ENCODE measurements around the gene NALF2.

Gene NALF2

DNA sequence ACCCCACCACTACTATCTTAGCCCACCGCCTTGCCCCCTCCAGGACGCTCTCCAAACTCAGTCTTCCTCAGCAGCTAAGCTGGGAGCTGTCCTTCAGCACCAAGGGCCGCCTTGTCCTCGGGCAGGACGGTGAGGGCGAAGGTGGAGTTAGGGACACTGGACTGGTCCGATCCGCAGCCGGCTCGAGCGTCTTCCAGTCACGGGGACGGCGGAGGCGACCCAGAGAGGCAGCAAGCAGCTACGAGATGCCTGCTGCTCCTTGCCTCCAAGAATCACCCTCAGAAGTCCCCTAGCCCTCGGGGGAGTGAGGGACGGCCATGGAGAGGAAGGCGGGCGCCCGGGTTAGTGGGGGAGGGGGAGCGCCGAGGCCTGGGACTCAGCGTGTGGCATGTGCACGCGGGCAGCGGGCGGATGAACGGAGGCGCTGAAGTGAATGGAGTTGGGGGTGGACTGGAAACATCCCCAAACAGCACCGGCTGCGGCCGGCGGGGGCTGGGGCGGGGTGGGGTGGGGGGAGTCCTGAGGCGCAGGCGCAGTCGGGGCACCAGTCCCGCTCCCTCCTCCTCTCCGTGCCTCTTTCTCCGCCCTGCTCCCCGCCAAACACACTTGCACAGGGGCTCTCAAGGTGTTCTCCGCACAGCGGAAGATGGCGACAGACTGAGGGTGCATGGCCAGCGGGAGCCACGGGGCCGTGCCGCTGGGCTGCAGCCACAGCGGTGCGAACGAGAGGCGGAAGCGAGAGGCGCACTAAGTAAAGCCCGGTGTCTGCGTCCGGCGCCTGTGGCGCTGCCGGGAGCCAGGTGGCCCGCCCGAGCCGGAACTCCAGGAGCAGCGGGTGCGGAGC, at the start of gene NALF2:
Gene NALF2, plus strand, starts transcription at position 545 of the 844 bp plus-strand sequence. CDS start 957 bp downstream, outside the sequence.
- Mint-ChIP-seq H3K27me3 (peaks cover 29 to 37% of the 10 kb centered on the region in 2 donors), H3K4me3 (peak within 1 kb of the TSS; percentile 77 to 84), H3K36me3 (no peaks in the 10 kb centered on the region), H3K4me1 (peaks cover 2 to 5% of the 10 kb centered on the region in 2 donors), H3K27ac (no peak within 1 kb of the TSS), H3K9me3 (peaks cover 0 to 1% of the 10 kb centered on the region in 2 donors)
- DNase-seq = peak; percentile 9
- peak; percentile 62 to 64 for ATAC-seq (replicated peaks)

DNA sequence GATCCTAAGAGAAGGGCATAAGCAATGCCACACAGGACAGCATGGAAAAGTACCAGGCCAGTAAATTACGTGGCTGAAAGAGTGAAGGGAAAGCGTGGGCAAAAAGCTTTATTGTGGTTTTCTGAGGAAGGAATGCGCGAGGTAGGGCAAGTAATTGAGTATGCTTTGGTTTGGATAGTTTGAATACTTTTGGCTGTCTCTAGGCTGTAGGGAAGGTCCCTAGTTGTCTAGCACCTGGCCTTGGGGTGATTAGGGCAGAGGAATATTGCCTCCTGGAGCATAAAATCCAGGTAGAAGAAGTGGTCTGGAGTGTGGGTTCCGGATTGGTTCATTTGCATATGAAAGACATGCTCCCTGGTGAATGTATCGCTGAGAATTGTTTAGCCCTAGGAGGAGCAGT, 46.4 kb upstream of the NALF2 start:
- Mint-ChIP-seq H3K27me3 (no peaks in the 10 kb centered on the region), H3K4me3 (no peak overlapping the region)
- no peak for ATAC-seq (replicated peaks)

DNA sequence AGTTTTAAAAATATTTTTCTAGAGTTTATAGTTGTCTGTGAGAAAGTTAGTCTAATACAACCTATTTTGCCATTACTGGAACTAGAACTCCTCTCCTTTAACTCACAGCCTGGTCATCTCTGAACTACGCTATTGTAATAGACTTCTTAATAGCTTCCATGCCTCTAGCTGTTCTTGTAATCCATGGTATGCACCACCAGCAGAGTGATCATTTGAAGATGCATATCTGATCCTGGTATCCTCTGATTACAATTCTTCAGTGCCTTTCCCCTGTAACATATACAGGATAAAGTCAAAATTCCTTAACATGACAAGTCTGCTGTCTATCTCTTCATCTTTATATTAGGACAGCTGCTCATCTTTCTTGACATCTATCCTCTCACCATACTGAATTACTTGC, 37.6 kb upstream of the NALF2 start:
- H3K27me3 Mint-ChIP-seq = peaks cover 0 to 16% of the 10 kb centered on the region in 2 donors
- no peaks in the 10 kb centered on the region for H3K4me1 Mint-ChIP-seq
- DNase-seq (no peak), ATAC-seq (replicated peaks) (no peak)
- H3K9me3 Mint-ChIP-seq = peaks cover 0 to 1% of the 10 kb centered on the region in 2 donors
- H3K36me3 Mint-ChIP-seq = no peaks in the 10 kb centered on the region
- no peak overlapping the region for H3K27ac Mint-ChIP-seq
- no peak overlapping the region for H3K4me3 Mint-ChIP-seq

More for the DNA sequence above, 46.4 kb upstream of the NALF2 start:
- no peak for DNase-seq
- no peaks in the 10 kb centered on the region for H3K4me1 Mint-ChIP-seq
- no peak overlapping the region for H3K27ac Mint-ChIP-seq
- H3K36me3 Mint-ChIP-seq = no peaks in the 10 kb centered on the region
- H3K9me3 Mint-ChIP-seq = peaks cover 1 to 5% of the 10 kb centered on the region in 2 donors

DNA sequence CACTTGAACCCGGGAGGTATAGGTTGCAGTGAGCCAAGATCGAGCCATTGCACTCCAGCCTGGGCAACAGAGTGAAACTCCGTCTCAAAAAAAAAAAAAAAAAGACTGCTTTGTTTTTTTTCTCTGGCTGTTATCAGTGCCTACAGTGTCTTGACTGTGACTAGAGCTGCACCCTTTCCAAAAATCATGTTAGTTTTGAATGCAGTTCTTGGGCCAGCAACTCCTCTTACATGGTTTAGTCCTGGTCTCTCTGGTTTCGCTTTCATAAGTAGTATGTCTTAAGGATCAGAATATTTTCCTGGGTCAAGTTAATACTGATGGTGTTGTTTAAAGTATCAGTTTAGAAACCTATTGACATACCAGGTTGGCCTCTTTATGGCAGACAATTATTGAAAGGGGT, 34.2 kb upstream of the NALF2 start:
- Mint-ChIP-seq H3K36me3 (no peaks in the 10 kb centered on the region), H3K27me3 (peaks cover 0 to 16% of the 10 kb centered on the region in 2 donors), H3K27ac (no peak overlapping the region), H3K9me3 (no peaks in the 10 kb centered on the region), H3K4me3 (no peak overlapping the region), H3K4me1 (no peaks in the 10 kb centered on the region)
- DNase-seq (no peak), ATAC-seq (replicated peaks) (no peak)

DNA sequence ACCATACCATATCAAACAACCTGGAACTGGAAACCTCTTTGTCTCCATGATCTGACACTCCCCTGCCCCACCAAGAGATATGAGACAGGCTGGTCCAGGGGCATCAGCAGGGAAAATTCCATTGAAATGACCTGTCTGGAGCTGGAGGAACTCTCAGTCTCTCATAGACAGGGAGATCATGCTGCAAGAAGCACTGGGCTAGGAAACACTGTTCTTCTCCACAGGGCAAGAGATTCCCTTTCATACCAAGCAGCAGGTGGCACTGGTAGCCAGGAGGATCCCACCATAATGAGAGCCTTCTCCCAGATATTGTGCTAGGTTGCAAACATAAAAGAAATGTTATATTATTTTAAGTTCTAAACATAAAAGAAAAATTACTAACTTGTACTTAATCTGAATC, 14.5 kb upstream of the NALF2 start:
- DNase-seq (no peak), ATAC-seq (replicated peaks) (no peak)
- H3K36me3 Mint-ChIP-seq = no peaks in the 10 kb centered on the region
- H3K4me1 Mint-ChIP-seq = peaks cover 0 to 2% of the 10 kb centered on the region in 2 donors
- no peaks in the 10 kb centered on the region for H3K9me3 Mint-ChIP-seq
- H3K4me3 Mint-ChIP-seq = no peak overlapping the region
- no peak overlapping the region for H3K27ac Mint-ChIP-seq
- peaks cover 0 to 32% of the 10 kb centered on the region in 2 donors for H3K27me3 Mint-ChIP-seq

DNA sequence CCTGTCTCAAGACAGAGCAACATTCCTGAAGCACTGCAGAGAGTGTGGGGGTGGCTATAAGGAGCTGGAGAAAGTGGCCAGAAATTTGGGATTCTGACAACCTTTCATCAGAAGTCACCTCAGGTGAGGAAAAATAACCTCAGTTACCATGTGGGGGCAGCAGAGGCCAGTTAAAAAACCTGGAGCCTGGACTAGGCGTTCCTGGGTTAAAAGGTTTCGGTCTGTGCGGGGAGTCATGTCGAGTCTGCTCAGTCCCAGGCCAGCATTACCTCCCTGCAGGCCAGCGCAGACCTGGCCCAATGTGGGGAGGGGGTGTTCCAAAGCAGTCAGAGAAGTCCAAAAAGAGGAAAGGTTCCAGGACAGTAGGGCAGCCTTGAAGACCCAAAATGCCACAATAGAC, 10.9 kb upstream of the NALF2 start:
- no peak overlapping the region for H3K4me3 Mint-ChIP-seq
- no peak overlapping the region for H3K27ac Mint-ChIP-seq
- DNase-seq = no peak
- peak; percentile 53 to 59 for ATAC-seq (replicated peaks)
- peaks cover 0 to 39% of the 10 kb centered on the region in 2 donors for H3K27me3 Mint-ChIP-seq
- H3K4me1 Mint-ChIP-seq = peaks cover 0 to 2% of the 10 kb centered on the region in 2 donors
- no peaks in the 10 kb centered on the region for H3K36me3 Mint-ChIP-seq
- no peaks in the 10 kb centered on the region for H3K9me3 Mint-ChIP-seq

DNA sequence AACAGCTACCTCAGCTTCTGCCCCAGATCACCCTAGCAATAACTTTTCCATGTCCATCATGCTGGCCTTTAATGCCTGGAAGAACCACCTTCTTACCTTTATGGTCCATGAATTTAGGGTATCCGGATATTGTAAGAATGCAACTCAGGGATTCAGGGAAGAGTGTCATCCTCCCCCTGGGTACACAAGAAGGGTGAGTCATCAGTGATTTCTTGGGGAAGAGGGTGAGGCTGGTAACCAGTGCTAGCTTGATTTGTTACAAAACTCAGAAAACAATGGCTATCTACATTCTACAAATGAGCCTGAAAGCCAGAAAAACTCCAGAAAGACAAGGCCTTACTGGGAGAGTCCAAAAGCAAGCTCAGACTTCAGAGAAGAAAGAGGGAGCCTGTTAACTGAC, 10.4 kb upstream of the NALF2 start:
- Mint-ChIP-seq H3K27me3 (peaks cover 0 to 33% of the 10 kb centered on the region in 2 donors), H3K9me3 (no peaks in the 10 kb centered on the region), H3K4me3 (no peak overlapping the region), H3K36me3 (no peaks in the 10 kb centered on the region), H3K4me1 (peaks cover 0 to 2% of the 10 kb centered on the region in 2 donors), H3K27ac (no peak overlapping the region)
- DNase-seq (no peak), ATAC-seq (replicated peaks) (no peak)

DNA sequence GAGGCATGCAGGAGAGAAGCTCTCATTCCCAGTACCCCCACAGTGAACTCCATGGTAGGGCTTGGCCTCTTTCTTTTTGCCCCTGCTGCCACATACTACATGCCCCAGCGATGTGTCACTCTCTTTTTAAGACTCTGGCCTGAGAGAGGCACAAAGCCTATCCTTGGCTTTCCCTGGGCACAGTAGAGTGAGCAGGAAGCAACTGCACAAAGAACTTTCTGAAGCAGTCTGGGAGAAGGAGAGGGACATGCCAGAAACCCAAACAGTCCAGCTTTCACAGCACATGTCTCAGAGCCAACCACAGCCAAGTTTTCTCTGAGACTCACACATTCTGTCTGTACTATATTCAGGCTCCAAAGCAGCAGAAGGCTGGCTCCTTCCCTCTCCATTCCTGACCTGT, 7.9 kb upstream of the NALF2 start:
- peaks cover 0 to 2% of the 10 kb centered on the region in 2 donors for H3K4me1 Mint-ChIP-seq
- no peak overlapping the region for H3K4me3 Mint-ChIP-seq
- H3K27me3 Mint-ChIP-seq = peaks cover 5 to 25% of the 10 kb centered on the region in 2 donors
- H3K9me3 Mint-ChIP-seq = peaks cover 0 to 1% of the 10 kb centered on the region in 2 donors
- no peak for ATAC-seq (replicated peaks)
- no peaks in the 10 kb centered on the region for H3K36me3 Mint-ChIP-seq
- DNase-seq = no peak
- no peak overlapping the region for H3K27ac Mint-ChIP-seq

DNA sequence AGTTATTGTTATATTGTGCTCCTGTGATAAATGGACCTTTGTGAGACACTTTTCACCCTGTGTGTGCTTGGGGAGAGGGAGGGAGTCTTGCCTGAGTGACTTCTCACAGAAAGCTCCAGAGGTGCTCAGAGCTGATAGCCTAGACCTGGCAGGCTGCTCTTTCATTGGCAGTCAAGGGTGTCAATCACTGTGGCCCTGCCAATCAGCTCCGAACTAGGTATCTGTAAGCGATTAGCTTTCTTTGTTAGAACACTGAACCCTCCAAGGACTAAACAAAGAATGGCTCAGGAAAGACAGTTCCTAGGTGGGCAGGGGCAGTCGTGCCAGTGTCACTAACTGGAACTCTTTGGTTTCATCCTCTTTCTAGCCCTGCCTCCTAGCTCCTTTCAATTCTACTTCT, 2.7 kb upstream of the NALF2 start:
- H3K4me3 Mint-ChIP-seq = no peak overlapping the region
- no peak overlapping the region for H3K27ac Mint-ChIP-seq
- H3K4me1 Mint-ChIP-seq = peaks cover 2 to 5% of the 10 kb centered on the region in 2 donors
- H3K27me3 Mint-ChIP-seq = peaks cover 14 to 15% of the 10 kb centered on the region in 2 donors
- no peaks in the 10 kb centered on the region for H3K36me3 Mint-ChIP-seq
- DNase-seq (no peak), ATAC-seq (replicated peaks) (no peak)
- peaks cover 0 to 1% of the 10 kb centered on the region in 2 donors for H3K9me3 Mint-ChIP-seq

DNA sequence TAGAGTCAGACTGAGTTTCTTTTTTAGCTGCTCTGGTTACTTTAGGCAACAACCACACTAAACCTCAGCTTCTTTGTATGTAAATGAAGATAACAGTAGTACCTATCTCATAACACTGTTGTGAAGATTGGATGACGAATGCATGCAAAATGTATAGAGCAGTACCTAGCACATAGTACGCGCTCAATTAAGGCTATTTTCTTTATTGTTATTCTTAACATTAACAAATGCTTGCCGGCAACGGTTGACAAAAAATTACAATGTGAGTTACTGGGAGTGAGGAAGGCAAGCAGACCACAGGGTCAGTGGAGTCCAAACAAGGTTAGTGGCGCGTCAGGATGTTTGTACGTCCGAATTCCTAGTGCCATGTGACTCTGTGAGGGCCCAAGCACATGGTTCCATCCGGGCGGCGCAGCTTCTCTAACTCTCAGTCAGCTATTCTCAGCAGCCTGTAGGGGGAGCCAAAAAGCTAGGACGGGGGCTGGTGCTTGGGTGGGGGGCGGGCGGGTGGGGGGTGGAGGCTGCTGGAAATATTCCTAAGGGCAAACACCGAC, 821 bp upstream of the NALF2 start:
- Mint-ChIP-seq H3K27ac (no peak overlapping the region), H3K4me3 (no peak overlapping the region), H3K27me3 (peaks cover 23 to 32% of the 10 kb centered on the region in 2 donors), H3K36me3 (no peaks in the 10 kb centered on the region), H3K9me3 (peaks cover 0 to 1% of the 10 kb centered on the region in 2 donors), H3K4me1 (peaks cover 2 to 5% of the 10 kb centered on the region in 2 donors)
- ATAC-seq (replicated peaks) (peak; percentile 34 to 43), DNase-seq (no peak)

DNA sequence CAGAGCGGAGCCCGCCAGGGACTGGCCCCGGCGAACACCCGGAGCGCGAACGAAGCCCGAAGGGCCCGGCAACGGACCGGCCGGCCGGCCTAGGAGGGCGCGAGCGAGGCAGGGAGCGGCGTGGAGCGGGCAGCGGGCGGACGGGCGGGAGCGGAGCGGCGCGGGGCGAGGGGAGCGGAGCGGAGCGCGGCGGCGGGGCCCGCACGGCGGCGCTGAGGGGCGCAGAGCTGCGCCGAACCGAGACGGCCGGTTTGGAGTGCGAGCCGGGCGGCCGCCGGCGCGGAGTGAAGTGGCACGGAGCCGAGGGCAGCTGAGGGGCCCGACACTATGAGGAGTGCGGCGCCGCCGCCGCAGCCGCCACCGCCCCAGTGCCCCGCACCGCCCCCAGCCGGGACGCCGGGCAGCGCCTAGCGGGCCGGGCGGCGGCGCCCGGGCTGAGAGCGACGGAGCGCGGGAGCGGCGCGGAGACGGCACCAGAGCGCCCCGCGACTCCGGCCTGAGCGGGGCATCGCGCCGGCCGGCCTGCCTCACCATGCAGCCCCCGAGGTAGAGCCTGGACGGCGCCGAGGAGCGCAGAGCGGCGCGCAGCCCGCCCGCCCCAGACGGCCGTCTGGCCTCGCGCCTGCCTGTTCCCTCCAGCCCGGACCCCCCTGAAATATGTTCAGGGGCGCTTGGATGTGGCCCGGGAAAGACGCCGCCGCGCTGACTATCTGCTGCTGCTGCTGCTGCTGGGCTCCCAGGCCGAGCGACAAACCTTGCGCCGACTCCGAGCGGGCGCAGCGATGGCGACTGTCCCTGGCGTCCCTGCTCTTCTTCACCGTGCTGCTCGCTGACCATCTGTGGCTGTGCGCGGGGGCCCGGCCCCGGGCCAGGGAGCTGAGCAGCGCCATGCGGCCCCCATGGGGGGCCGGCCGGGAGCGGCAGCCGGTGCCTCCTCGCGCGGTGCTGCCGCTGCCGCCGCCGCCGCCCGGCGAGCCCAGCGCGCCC, 793 bp downstream of the NALF2 start:
- H3K36me3 Mint-ChIP-seq = no peaks in the 10 kb centered on the region
- DNase-seq (no peak), ATAC-seq (replicated peaks) (peak; percentile 23 to 30)
- H3K27ac Mint-ChIP-seq = no peak overlapping the region
- peaks cover 34 to 40% of the 10 kb centered on the region in 2 donors for H3K27me3 Mint-ChIP-seq
- H3K4me1 Mint-ChIP-seq = peaks cover 3 to 5% of the 10 kb centered on the region in 2 donors
- H3K9me3 Mint-ChIP-seq = no peaks in the 10 kb centered on the region
- peak overlapping the region; percentile 77 to 84 for H3K4me3 Mint-ChIP-seq

DNA sequence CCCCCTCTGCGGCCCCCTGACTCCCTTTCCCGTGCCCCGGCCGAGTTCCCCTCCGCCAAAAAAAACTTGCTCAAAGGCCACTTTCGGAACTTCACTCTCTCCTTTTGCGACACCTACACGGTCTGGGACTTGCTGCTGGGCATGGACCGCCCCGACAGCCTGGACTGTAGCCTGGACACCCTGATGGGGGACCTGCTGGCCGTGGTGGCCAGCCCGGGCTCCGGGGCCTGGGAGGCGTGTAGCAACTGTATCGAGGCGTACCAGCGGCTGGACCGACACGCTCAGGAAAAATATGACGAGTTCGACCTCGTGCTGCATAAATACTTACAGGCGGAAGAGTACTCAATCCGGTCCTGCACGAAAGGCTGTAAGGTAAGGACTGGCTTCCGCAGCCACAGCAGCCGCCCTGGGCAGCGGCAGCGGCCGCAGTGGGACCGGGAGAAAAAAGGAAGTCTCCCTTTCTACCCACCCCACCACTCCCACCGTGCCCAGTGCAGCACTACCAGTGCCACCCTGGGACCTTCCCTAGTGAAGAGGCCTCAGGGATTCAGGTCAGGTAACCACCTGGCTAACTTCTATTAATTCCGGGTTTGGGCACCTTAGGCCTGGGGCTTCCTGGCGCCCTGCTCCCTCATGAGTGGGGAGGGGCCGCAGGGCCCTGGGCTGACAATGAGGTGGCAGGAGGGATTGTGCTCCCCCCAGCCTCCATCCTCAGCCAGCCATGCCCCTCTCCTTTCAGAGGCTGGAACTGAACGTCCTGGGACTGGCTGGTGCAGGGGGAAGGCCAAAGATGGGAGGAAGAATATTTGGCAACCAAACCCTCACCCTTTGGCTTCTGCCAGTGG, 1.9 kb downstream of the NALF2 start:
- H3K36me3 Mint-ChIP-seq = no peaks in the 10 kb centered on the region
- H3K9me3 Mint-ChIP-seq = no peaks in the 10 kb centered on the region
- H3K4me3 Mint-ChIP-seq = peak overlapping the region; percentile 54 to 73
- DNase-seq = no peak
- peaks cover 30 to 50% of the 10 kb centered on the region in 2 donors for H3K27me3 Mint-ChIP-seq
- no peak overlapping the region for H3K27ac Mint-ChIP-seq
- peaks cover 5 to 8% of the 10 kb centered on the region in 2 donors for H3K4me1 Mint-ChIP-seq
- no peak for ATAC-seq (replicated peaks)

All from stimulated activated naive B cell treated with anti-CD40 and anti-IgM and Interleukin-4, amounts not matched to agents 10 μg/mL and 1 μg/mL and 100 μg/mL, for 72 hours (primary cell).